Astrocyte (in vitro differentiated cells and primary cell): ENCODE measurements around the gene NFATC1. TPM values are rescaled to one million over a fixed set of nuclear protein-coding genes. Genes with fewer than 3 reads are reported as not detected.
"Not testable (repeated sequence)": the region's sequence is repeated elsewhere in the genome, so short reads cannot be mapped to it uniquely, and the experiment has no call there.

Experiments
- DNase-seq: peaks from one replicate; pipeline ENCODE4 v3.0.0-alpha.2; 2010; ENCODE audit warnings: low read depth
- FAIRE-seq: peaks from 2 replicates; lab custom pipeline; 2011; peaks lifted over from hg19 to GRCh38; lab: Jason Lieb, UNC
- H2AFZ ChIP-seq: 2 replicates; pipeline ENCODE4 v1.6.0; 2012; ENCODE audit warnings: low read depth, low read length, inconsistent platforms
- H3K27ac ChIP-seq: 2 replicates; pipeline ENCODE4 v1.5.1; 2011; ENCODE audit warnings: low read depth, low read length, inconsistent platforms
- H3K27me3 ChIP-seq: 2 replicates; pipeline ENCODE4 v1.6.0; 2011; ENCODE audit warnings: low read length, inconsistent platforms; ENCODE audit not compliant: insufficient read depth
- H3K36me3 ChIP-seq: 2 replicates; pipeline ENCODE4 v1.5.1; 2011; ENCODE audit warnings: low read length, inconsistent platforms; ENCODE audit not compliant: insufficient read depth
- H3K4me1 ChIP-seq: 2 replicates; pipeline ENCODE4 v1.5.1; 2011; ENCODE audit warnings: low read length, inconsistent platforms; ENCODE audit not compliant: insufficient read depth
- H3K4me2 ChIP-seq: 2 replicates; pipeline ENCODE4 v1.6.0; 2012; ENCODE audit warnings: low read length, inconsistent platforms
- H3K4me3 ChIP-seq: 2 replicates; pipeline ENCODE4 v1.5.1; 2011; ENCODE audit warnings: low read depth, mild to moderate bottlenecking, low read length, inconsistent platforms; ENCODE audit not compliant: insufficient read depth
- H3K79me2 ChIP-seq: 2 replicates; pipeline ENCODE4 v1.6.0; 2012; ENCODE audit warnings: mild to moderate bottlenecking, low read length, inconsistent platforms; ENCODE audit not compliant: insufficient read depth
- H3K9ac ChIP-seq: 2 replicates; pipeline ENCODE4 v1.6.0; 2012; ENCODE audit warnings: mild to moderate bottlenecking, low read length, inconsistent platforms
- H3K9me3 ChIP-seq: 2 replicates; pipeline ENCODE4 v1.5.1; 2012; ENCODE audit warnings: low read depth, mild to moderate bottlenecking, low read length, inconsistent platforms; ENCODE audit not compliant: insufficient read depth
- H4K20me1 ChIP-seq: 2 replicates; pipeline ENCODE4 v1.6.0; 2012; ENCODE audit warnings: low read length, inconsistent platforms; ENCODE audit not compliant: insufficient read depth
- H3K27ac Mint-ChIP-seq: one replicate; pipeline ENCODE4 v1.8.0; 2021; ENCODE audit warnings: mild to moderate bottlenecking, mixed read lengths; ENCODE audit not compliant: unreplicated experiment
- H3K27me3 Mint-ChIP-seq: one replicate; pipeline ENCODE4 v1.8.0; 2021; ENCODE audit warnings: low read depth, mixed read lengths; ENCODE audit not compliant: unreplicated experiment
- H3K36me3 Mint-ChIP-seq: one replicate; pipeline ENCODE4 v1.8.0; 2021; ENCODE audit warnings: low read depth, mixed read lengths; ENCODE audit not compliant: unreplicated experiment
- H3K4me1 Mint-ChIP-seq: one replicate; pipeline ENCODE4 v1.8.0; 2021; ENCODE audit warnings: low read depth, mixed read lengths; ENCODE audit not compliant: unreplicated experiment
- H3K4me3 Mint-ChIP-seq: one replicate; pipeline ENCODE4 v1.8.0; 2021; ENCODE audit warnings: mild to moderate bottlenecking, moderate library complexity, mixed read lengths; ENCODE audit not compliant: unreplicated experiment
- H3K9me3 Mint-ChIP-seq: one replicate; pipeline ENCODE4 v1.8.0; 2021; ENCODE audit warnings: mild to moderate bottlenecking, mixed read lengths; ENCODE audit not compliant: unreplicated experiment
- EZH2 ChIP-seq: IDR thresholded peaks from 2 replicates; pipeline ENCODE4 v1.6.1; 2012; ENCODE audit warnings: mild to moderate bottlenecking, low read length, inconsistent platforms; ENCODE audit not compliant: insufficient read depth
- total RNA-seq: library from RNA; stranded (reverse); gene quantifications from 2 replicates; pipeline ENCODE4 v1.2.1, GENCODE V29; 2021
- TF ChIP-seq, protein P1 (sequence below): IDR thresholded peaks from 2 replicates; pipeline ENCODE4 v1.5.1; 2011; ENCODE audit warnings: low read depth, mild to moderate bottlenecking, inconsistent platforms, low read length, moderate library complexity; ENCODE audit not compliant: insufficient read depth

Gene NFATC1
- total RNA-seq, 1 donor from 2014 or later, result 11.0 TPM

DNA sequence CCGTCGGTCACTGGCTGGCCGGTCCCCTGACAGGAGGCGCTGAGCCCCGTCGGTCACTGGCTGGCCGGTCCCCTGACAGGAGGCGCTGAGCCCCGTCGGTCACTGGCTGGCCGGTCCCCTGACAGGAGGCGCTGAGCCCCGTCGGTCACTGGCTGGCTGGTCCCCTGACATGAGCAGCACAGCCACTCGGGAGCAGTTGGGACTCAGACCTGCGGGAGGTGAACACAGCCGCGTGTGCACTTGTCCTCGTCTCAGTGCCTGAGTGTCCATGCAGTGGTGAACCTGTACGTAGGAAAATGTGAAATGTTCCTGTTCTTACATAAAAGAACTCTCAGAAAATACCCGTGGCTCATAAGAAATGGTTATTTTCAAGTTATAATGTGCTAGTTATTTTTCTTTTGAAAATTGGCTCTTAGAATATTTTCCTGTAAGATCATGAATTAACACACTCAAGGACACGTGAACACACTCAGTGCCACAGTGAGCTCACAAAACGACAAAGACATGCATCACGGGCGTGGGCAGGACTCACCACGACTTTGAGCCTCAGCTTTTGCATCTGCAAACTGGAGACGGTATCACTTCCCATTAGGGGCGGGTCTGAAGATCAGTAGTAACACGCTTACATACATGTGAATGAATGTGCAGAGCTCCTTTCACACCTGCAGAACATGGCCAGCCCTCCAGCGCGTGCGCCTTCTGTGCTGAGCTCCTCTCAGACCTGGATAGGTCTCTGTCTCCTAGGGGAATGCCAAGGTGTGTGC lies 21.1 kb upstream of the NFATC1 start:
- H3K9me3 Mint-ChIP-seq, result no peaks in the 10 kb centered on the region
- H4K20me1 ChIP-seq, result no peaks in the 10 kb centered on the region
- H3K27ac Mint-ChIP-seq, result no peak overlapping the region
- no peak overlapping the region for H3K9ac ChIP-seq
- H3K4me3 Mint-ChIP-seq, result no peak overlapping the region
- no peaks in the 10 kb centered on the region for H3K9me3 ChIP-seq
- DNase-seq (no peak), FAIRE-seq (no peak)
- no peak overlapping the region for H3K4me3 ChIP-seq
- peaks cover 5% of the 10 kb centered on the region for H3K4me1 Mint-ChIP-seq
- no peaks in the 10 kb centered on the region for H3K36me3 ChIP-seq
- peaks cover 3% of the 10 kb centered on the region for H3K4me1 ChIP-seq
- no peaks in the 10 kb centered on the region for H3K27me3 ChIP-seq
- H3K79me2 ChIP-seq, result no peaks in the 10 kb centered on the region
- H3K36me3 Mint-ChIP-seq, result peaks cover 6% of the 10 kb centered on the region
- no peaks in the 10 kb centered on the region for H3K27me3 Mint-ChIP-seq
- H2AFZ ChIP-seq, result no peak overlapping the region
- H3K27ac ChIP-seq, result no peak overlapping the region
- no peak for TF ChIP-seq EZH2
- TF ChIP-seq, protein P1, sequence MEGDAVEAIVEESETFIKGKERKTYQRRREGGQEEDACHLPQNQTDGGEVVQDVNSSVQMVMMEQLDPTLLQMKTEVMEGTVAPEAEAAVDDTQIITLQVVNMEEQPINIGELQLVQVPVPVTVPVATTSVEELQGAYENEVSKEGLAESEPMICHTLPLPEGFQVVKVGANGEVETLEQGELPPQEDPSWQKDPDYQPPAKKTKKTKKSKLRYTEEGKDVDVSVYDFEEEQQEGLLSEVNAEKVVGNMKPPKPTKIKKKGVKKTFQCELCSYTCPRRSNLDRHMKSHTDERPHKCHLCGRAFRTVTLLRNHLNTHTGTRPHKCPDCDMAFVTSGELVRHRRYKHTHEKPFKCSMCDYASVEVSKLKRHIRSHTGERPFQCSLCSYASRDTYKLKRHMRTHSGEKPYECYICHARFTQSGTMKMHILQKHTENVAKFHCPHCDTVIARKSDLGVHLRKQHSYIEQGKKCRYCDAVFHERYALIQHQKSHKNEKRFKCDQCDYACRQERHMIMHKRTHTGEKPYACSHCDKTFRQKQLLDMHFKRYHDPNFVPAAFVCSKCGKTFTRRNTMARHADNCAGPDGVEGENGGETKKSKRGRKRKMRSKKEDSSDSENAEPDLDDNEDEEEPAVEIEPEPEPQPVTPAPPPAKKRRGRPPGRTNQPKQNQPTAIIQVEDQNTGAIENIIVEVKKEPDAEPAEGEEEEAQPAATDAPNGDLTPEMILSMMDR, result no peak
- no peak overlapping the region for H3K4me2 ChIP-seq

DNA sequence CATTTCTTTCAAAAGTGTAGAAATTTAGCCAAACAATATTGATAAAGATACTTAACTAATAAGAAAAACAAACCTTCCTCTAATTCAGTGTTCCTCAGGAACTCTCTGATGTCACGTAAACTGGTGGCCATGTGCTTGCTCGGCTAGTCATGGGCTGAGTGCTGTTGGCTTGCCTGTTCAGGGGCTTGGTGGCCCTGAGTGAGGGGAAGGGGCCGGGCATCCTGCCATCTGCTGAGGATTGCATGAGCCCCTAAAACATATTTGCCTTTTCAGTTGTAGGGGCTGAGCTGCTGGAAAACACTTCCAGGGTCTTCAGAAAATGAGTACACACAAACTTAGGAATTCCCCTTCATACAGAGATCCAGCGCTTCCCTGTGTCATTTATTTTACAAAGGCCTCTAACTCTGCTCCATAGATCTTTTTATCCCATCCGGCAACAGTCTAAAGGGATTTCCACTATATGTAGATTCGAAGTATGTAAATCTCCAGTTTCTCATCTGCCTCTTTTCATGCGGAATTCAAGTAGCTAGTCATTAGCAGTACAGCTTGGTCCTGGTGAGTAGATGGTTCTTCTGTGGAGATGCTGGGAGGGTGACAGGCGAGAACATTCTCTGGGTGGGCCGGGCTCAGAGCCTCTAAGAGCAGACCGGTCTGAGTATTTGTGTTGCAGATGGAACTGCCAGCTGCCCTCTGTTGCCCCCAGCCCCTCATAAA lies 20.1 kb upstream of the NFATC1 start:
- H3K4me3 Mint-ChIP-seq, result no peak overlapping the region
- no peak overlapping the region for H3K27ac ChIP-seq
- no peaks in the 10 kb centered on the region for H3K79me2 ChIP-seq
- H3K36me3 ChIP-seq, result no peaks in the 10 kb centered on the region
- H3K4me3 ChIP-seq, result no peak overlapping the region
- H3K9me3 ChIP-seq, result no peaks in the 10 kb centered on the region
- peaks cover 3% of the 10 kb centered on the region for H3K4me1 ChIP-seq
- TF ChIP-seq, protein P1, result no peak
- TF ChIP-seq EZH2, result no peak
- H3K4me1 Mint-ChIP-seq, result peaks cover 5% of the 10 kb centered on the region
- no peak overlapping the region for H3K9ac ChIP-seq
- peaks cover 6% of the 10 kb centered on the region for H3K36me3 Mint-ChIP-seq
- H2AFZ ChIP-seq, result no peak overlapping the region
- H4K20me1 ChIP-seq, result no peaks in the 10 kb centered on the region
- DNase-seq, result no peak
- no peak for FAIRE-seq
- no peak overlapping the region for H3K4me2 ChIP-seq
- no peaks in the 10 kb centered on the region for H3K27me3 Mint-ChIP-seq
- H3K27me3 ChIP-seq, result no peaks in the 10 kb centered on the region
- H3K9me3 Mint-ChIP-seq, result no peaks in the 10 kb centered on the region
- no peak overlapping the region for H3K27ac Mint-ChIP-seq

DNA sequence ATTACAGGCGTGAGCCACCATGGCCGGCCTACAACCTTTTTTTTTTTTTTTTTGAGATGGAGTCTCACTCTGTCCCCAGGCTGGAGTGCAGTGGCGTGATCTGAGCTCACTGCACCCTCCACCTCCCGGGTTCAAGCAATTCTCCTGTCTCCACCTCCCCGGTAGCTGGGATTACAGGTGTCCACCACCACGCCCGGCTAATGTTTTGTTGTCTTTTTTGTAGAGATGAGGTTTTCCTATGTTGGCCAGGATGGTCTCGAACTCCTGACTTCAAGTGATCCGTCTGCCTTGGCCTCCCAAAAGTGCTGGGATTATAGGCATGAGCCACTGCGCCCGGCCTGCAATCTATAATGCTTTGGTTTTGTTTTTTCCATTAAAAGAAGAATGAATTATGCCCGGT lies 19.1 kb upstream of the NFATC1 start:
- H3K27ac ChIP-seq, H3K9me3 ChIP-seq, H3K27me3 ChIP-seq, H3K4me1 ChIP-seq, H3K27me3 Mint-ChIP-seq, H3K79me2 ChIP-seq, DNase-seq, FAIRE-seq, H3K4me1 Mint-ChIP-seq, H3K4me3 ChIP-seq, H3K36me3 Mint-ChIP-seq, H3K4me2 ChIP-seq, H4K20me1 ChIP-seq, H3K9ac ChIP-seq, H3K36me3 ChIP-seq, H3K9me3 Mint-ChIP-seq, H3K27ac Mint-ChIP-seq, H2AFZ ChIP-seq, H3K4me3 Mint-ChIP-seq: not testable (repeated sequence)
